Liver (tissue), 9 donors: ENCODE results near the gene TMEM44. TPM values are rescaled to one million over a fixed set of nuclear protein-coding genes. Genes with fewer than 3 reads are reported as not detected.

Source experiments
- DNase-seq: peaks from one replicate; pipeline ENCODE4 v3.0.0-alpha.2; 2017; ENCODE audit warnings: low spot score
- H3K27ac ChIP-seq, 2 donors: one replicate each; pipeline ENCODE4 v1.7.0; 2013; ENCODE audit warnings: inconsistent platforms in 2 of 2, low read length in 2 of 2, control low read depth in 1 of 2, low read depth in 1 of 2, mild to moderate bottlenecking in 1 of 2
- H3K27me3 ChIP-seq, 4 donors: one replicate each; pipeline versions ENCODE4 v1.6.1 to v1.7.0; 2013; ENCODE audit warnings: low read length in 3 of 4, inconsistent platforms in 1 of 4, mild to moderate bottlenecking in 1 of 4, moderate library complexity in 1 of 4; ENCODE audit not compliant: control insufficient read depth in 4 of 4, insufficient read depth in 4 of 4
- H3K36me3 ChIP-seq, 4 donors: one replicate each; pipeline versions ENCODE4 v1.6.1 to v1.7.0; 2013; ENCODE audit warnings: low read length in 3 of 4, mild to moderate bottlenecking in 3 of 4, low read depth in 1 of 4, moderate library complexity in 1 of 4; ENCODE audit not compliant: control insufficient read depth in 4 of 4, insufficient read depth in 3 of 4
- H3K4me1 ChIP-seq, 4 donors: one replicate each; pipeline versions ENCODE4 v1.6.1 to v1.7.0; 2013; ENCODE audit warnings: low read length in 3 of 4, mild to moderate bottlenecking in 3 of 4, moderate library complexity in 1 of 4; ENCODE audit not compliant: control insufficient read depth in 4 of 4, insufficient read depth in 4 of 4
- H3K4me3 ChIP-seq, 3 donors: one replicate each; pipeline versions ENCODE4 v1.6.1 to v1.7.0; 2013; ENCODE audit warnings: low read length in 3 of 3, control low read depth in 1 of 3, low read depth in 1 of 3, mild to moderate bottlenecking in 1 of 3
- H3K9ac ChIP-seq, 2 donors: one replicate each; pipeline ENCODE4 v1.7.0; 2013; ENCODE audit warnings: low read length in 2 of 2, mild to moderate bottlenecking in 2 of 2, moderate library complexity in 2 of 2, control low read depth in 1 of 2, low read depth in 1 of 2
- H3K9me3 ChIP-seq, 4 donors: one replicate each; pipeline versions ENCODE4 v1.6.1 to v1.7.0; 2013; ENCODE audit warnings: low read length in 3 of 4; ENCODE audit not compliant: control insufficient read depth in 4 of 4
- CTCF ChIP-seq: fragments of 150-350 bp; IDR thresholded peaks from 2 replicates; pipeline ENCODE4 v1.5.1; 2017; ENCODE audit warnings: improper control_type of control experiment, low read depth, low read length; ENCODE audit not compliant: missing input control
- EGR1 ChIP-seq, 2 donors: IDR thresholded peaks; 2 replicates each; pipeline ENCODE4 v1.6.1; 2016 to 2018; ENCODE audit warnings: antibody characterized with exemption in 2 of 2, low read depth in 2 of 2
- JUND ChIP-seq, 2 donors: IDR thresholded peaks; 2 replicates each; pipeline ENCODE4 v1.6.1; 2016; ENCODE audit warnings: antibody characterized with exemption in 2 of 2
- NR2F2 ChIP-seq: IDR thresholded peaks from 2 replicates; pipeline ENCODE4 v1.6.1; 2016; ENCODE audit warnings: antibody characterized with exemption
- RAD21 ChIP-seq, 2 donors: IDR thresholded peaks; 2 replicates each; pipeline ENCODE4 v1.6.1; 2016; ENCODE audit warnings: antibody characterized with exemption in 2 of 2, mild to moderate bottlenecking in 2 of 2
- RXRA ChIP-seq, 2 donors: IDR thresholded peaks; 2 replicates each; pipeline ENCODE4 v1.6.1; 2017 to 2018; ENCODE audit warnings: antibody characterized with exemption in 2 of 2, mild to moderate bottlenecking in 1 of 2
- TAF1 ChIP-seq: conservative IDR thresholded peaks from 2 replicates; pipeline ENCODE4 v1.6.1; 2016; ENCODE audit warnings: antibody characterized with exemption, mild to moderate bottlenecking
- YY1 ChIP-seq: IDR thresholded peaks from 2 replicates; pipeline ENCODE4 v1.6.1; 2016; ENCODE audit warnings: antibody characterized with exemption, mild to moderate bottlenecking
- WGBS: extraction: QIAGEN DNeasy Blood & Tissue Kit; methylation state at CpG from one replicate; pipeline ENCODE4 v1.1.7; 2013; 5-methylcytosine and 5-hydroxymethylcytosine counted together
- polyA plus RNA-seq, 2 donors: library from polyadenylated mRNA; stranded (reverse) in 1 of 2; unstranded in 1 of 2; fragments of 200-250 nt in 1 of 2; fragments of >200 nt in 1 of 2; fragmentation: Nextera tagmentation in 1 of 2; extraction: Ambion mirVana in 1 of 2; gene quantifications; one replicate each; pipeline versions ENCODE4 v1.2.1 to v1.2.3, GENCODE V29; 2013 to 2015
- total RNA-seq, 2 donors: library from RNA; depleted of rRNA; stranded (reverse); fragments of >200 nt; gene quantifications; one replicate each; pipeline ENCODE4 v1.2.3, GENCODE V29; 2014
- donor health status: healthy.
- donor health status: healthy.
- donor health status: healthy.
- donor health status: healthy.
- donor health status: healthy.

The TMEM44 gene
- total and polyA plus RNA-seq, 4 donors = 1.8 to 5.0 (median 3.2) TPM

GRCh38 chr3:194671511-194671899 is 38.3 kb upstream of the TMEM44 start:
- H3K4me1 ChIP-seq = peaks cover 7 to 27% (median 22%) of the 10 kb centered on the region in 4 donors
- peak; percentile 68 to 69 for TF ChIP-seq RAD21 (IDR thresholded peaks at IDR 0.05)
- TF ChIP-seq YY1 = no peak
- peak; percentile 53 for TF ChIP-seq CTCF
- H3K36me3 ChIP-seq = peaks cover 0 to 17% (median 9%) of the 10 kb centered on the region in 4 donors
- under 1% methylated on average over 5 of the region's 5 CpGs for WGBS
- H3K27me3 ChIP-seq = no peaks in the 10 kb centered on the region
- H3K9me3 ChIP-seq = no peaks in the 10 kb centered on the region
- DNase-seq = no peak
- peak overlapping the region; percentile 77 to 78 for H3K27ac ChIP-seq
- peak overlapping the region; percentile 51 to 67 for H3K9ac ChIP-seq
- H3K4me3 ChIP-seq = peak overlapping the region; percentile 72 to 100 (median 74)

GRCh38 chr3:194667363-194667762 is 34.1 kb upstream of the TMEM44 start:
- Histone ChIP-seq H3K9ac (no peak overlapping the region), H3K9me3 (no peaks in the 10 kb centered on the region), H3K36me3 (peaks cover 10 to 43% (median 27%) of the 10 kb centered on the region in 4 donors), H3K4me1 (peaks cover 3 to 16% (median 14%) of the 10 kb centered on the region in 4 donors), H3K27ac (no peak overlapping the region), H3K4me3 (no peak overlapping the region), H3K27me3 (no peaks in the 10 kb centered on the region)
- no peak for TF ChIP-seq JUND (IDR thresholded peaks at IDR 0.05)
- no peak for DNase-seq
- WGBS = 79% methylated on average over 7 of the region's 7 CpGs

GRCh38 chr3:194664857-194665256 is 31.6 kb upstream of the TMEM44 start:
- TF ChIP-seq TAF1 (no peak), RAD21 (IDR thresholded peaks at IDR 0.05) (peak; percentile 43 to 46), JUND (IDR thresholded peaks at IDR 0.05) (peak in 1 of 2 donors; percentile 13)
- Histone ChIP-seq H3K27me3 (no peaks in the 10 kb centered on the region), H3K9ac (no peak overlapping the region), H3K9me3 (no peaks in the 10 kb centered on the region), H3K36me3 (peaks cover 11 to 59% (median 36%) of the 10 kb centered on the region in 4 donors), H3K4me3 (no peak overlapping the region), H3K4me1 (peaks cover 0 to under 1% (median 0%) of the 10 kb centered on the region in 4 donors), H3K27ac (no peak overlapping the region)
- 85% methylated on average over 7 of the region's 7 CpGs for WGBS
- no peak for DNase-seq

- 72% methylated on average over 6 of the region's 6 CpGs for WGBS
- H3K9ac ChIP-seq = no peak overlapping the region
- H3K27me3 ChIP-seq = no peaks in the 10 kb centered on the region
- no peaks in the 10 kb centered on the region for H3K4me1 ChIP-seq
- TF ChIP-seq RAD21 (IDR thresholded peaks at IDR 0.05) (no peak), EGR1 (IDR thresholded peaks at IDR 0.05; ENCODE audit: low read depth in 2 of 2) (no peak)
- DNase-seq = no peak
- peaks cover 10 to 68% (median 42%) of the 10 kb centered on the region in 4 donors for H3K36me3 ChIP-seq
- H3K9me3 ChIP-seq = no peaks in the 10 kb centered on the region
- H3K27ac ChIP-seq = peak overlapping the region in 1 of 2 donors; percentile 36
- H3K4me3 ChIP-seq = no peak overlapping the region
Measured at GRCh38 chr3:194661946-194662345, 28.7 kb upstream of the TMEM44 start.

GRCh38 chr3:194661374-194661773 is 28.2 kb upstream of the TMEM44 start:
- TF ChIP-seq NR2F2 (peak; percentile 67), RXRA (IDR thresholded peaks at IDR 0.05) (no peak)
- Histone ChIP-seq H3K27ac (no peak overlapping the region), H3K4me1 (no peaks in the 10 kb centered on the region), H3K36me3 (peaks cover 10 to 65% (median 40%) of the 10 kb centered on the region in 4 donors), H3K4me3 (no peak overlapping the region), H3K27me3 (no peaks in the 10 kb centered on the region), H3K9ac (no peak overlapping the region), H3K9me3 (no peaks in the 10 kb centered on the region)
- no peak for DNase-seq
- 78% methylated on average over 3 of the region's 3 CpGs for WGBS
